SK-N-SH treated with all-trans-retinoic acid at 6 μM for 48 hours (cell line): ENCODE results near the gene RETREG1.

Experiments used
- ARNTL ChIP-seq: fragments of 450-650 bp; formaldehyde crosslinking; IDR thresholded peaks from 2 replicates; pipeline ENCODE4 v1.5.0; 2020; ENCODE audit warnings: low read depth, mild to moderate bottlenecking, moderate library complexity, borderline replicate concordance
- BACH2 ChIP-seq: fragments of 250-450 bp; sonication (Bioruptor Pico); IDR thresholded peaks from 2 replicates; pipeline ENCODE4 v1.9.0; 2021; ENCODE audit warnings: mild to moderate bottlenecking, borderline replicate concordance
- OSR1 ChIP-seq: fragments of 250-450 bp; sonication (Bioruptor Pico); IDR thresholded peaks from 2 replicates; pipeline ENCODE4 v1.8.0; 2022; ENCODE audit warnings: moderate library complexity, mild to moderate bottlenecking, inconsistent platforms
- RARB ChIP-seq: fragments of 250-450 bp; sonication (Bioruptor Pico); IDR thresholded peaks from 2 replicates; pipeline ENCODE4 v1.8.0; 2021; ENCODE audit warnings: mild to moderate bottlenecking, moderate library complexity
- ZC3H10 ChIP-seq: fragments of 250-450 bp; sonication (Bioruptor Pico); IDR thresholded peaks from 2 replicates; pipeline ENCODE4 v1.5.1; 2021; ENCODE audit warnings: mild to moderate bottlenecking, moderate library complexity
- ZFP3 ChIP-seq: fragments of 250-450 bp; sonication (Bioruptor Pico); IDR thresholded peaks from 2 replicates; pipeline ENCODE4 v1.5.0; 2020; ENCODE audit warnings: mild to moderate bottlenecking, moderate library complexity
- ZFP30 ChIP-seq: fragments of 450-650 bp; formaldehyde crosslinking; IDR thresholded peaks from 2 replicates; pipeline ENCODE4 v1.5.0; 2022; ENCODE audit warnings: mild to moderate bottlenecking, moderate library complexity
- ZNF565 ChIP-seq: fragments of 450-650 bp; formaldehyde crosslinking; conservative IDR thresholded peaks from 2 replicates; pipeline ENCODE4 v1.5.0; 2020; ENCODE audit warnings: low read depth, mild to moderate bottlenecking, moderate library complexity
- ZNF70 ChIP-seq: fragments of 450-650 bp; formaldehyde crosslinking; IDR thresholded peaks from 2 replicates; pipeline ENCODE4 v1.5.0; 2020; ENCODE audit warnings: mild to moderate bottlenecking, moderate library complexity
- ZNF8 ChIP-seq: fragments of 450-650 bp; formaldehyde crosslinking; IDR thresholded peaks from 2 replicates; pipeline ENCODE4 v1.5.0; 2020; ENCODE audit warnings: mild to moderate bottlenecking, moderate library complexity
- TF ChIP-seq, protein P1 (sequence below): fragments of 250-450 bp; sonication (Bioruptor Pico); IDR thresholded peaks from 2 replicates; pipeline ENCODE4 v1.8.0; 2020; ENCODE audit warnings: mild to moderate bottlenecking, moderate library complexity, borderline replicate concordance
- TF ChIP-seq, protein P2 (sequence below): fragments of 250-450 bp; sonication (Bioruptor Pico); IDR thresholded peaks from 2 replicates; pipeline ENCODE4 v1.5.1; 2020; ENCODE audit warnings: low read depth, mild to moderate bottlenecking, moderate library complexity
- TF ChIP-seq, protein P3 (sequence below): fragments of 250-450 bp; sonication (Bioruptor Pico); IDR thresholded peaks from 2 replicates; pipeline ENCODE4 v1.5.0; 2020; ENCODE audit warnings: mild to moderate bottlenecking, moderate library complexity
- TF ChIP-seq, protein P4 (sequence below): fragments of 250-450 bp; sonication (Bioruptor Pico); IDR thresholded peaks from 2 replicates; pipeline ENCODE4 v1.8.0; 2021; ENCODE audit warnings: low read depth, mild to moderate bottlenecking, moderate library complexity, borderline replicate concordance

DNA sequence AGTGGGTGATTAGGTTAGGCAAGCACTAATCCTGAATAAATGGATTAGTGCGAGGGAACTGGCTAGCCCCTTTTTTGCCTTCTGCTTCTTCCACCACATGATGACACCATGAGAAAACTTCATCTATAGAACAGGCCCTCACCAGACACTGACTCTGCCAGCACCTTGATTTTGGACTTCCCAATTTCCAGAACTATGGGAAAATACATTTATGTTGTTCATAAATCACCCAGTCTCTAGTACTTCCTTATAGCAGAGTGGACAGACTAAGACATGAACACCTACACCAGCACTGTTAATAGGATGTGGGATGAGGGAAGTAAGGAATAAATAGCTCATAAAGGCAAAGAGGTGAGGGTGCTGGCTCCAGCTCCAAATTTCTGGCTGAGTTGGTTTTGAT, 152.6 kb downstream of the RETREG1 start:
- no peak for TF ChIP-seq ZC3H10 (CRISPR knock-in tag)
- TF ChIP-seq, protein P1, sequence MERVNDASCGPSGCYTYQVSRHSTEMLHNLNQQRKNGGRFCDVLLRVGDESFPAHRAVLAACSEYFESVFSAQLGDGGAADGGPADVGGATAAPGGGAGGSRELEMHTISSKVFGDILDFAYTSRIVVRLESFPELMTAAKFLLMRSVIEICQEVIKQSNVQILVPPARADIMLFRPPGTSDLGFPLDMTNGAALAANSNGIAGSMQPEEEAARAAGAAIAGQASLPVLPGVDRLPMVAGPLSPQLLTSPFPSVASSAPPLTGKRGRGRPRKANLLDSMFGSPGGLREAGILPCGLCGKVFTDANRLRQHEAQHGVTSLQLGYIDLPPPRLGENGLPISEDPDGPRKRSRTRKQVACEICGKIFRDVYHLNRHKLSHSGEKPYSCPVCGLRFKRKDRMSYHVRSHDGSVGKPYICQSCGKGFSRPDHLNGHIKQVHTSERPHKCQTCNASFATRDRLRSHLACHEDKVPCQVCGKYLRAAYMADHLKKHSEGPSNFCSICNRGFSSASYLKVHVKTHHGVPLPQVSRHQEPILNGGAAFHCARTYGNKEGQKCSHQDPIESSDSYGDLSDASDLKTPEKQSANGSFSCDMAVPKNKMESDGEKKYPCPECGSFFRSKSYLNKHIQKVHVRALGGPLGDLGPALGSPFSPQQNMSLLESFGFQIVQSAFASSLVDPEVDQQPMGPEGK (CRISPR knock-in tag) = no peak
- TF ChIP-seq ZFP30 (CRISPR knock-in tag) = no peak
- TF ChIP-seq ARNTL (CRISPR knock-in tag) = no peak
- TF ChIP-seq ZNF565 (CRISPR knock-in tag) = no peak
- TF ChIP-seq, protein P2, sequence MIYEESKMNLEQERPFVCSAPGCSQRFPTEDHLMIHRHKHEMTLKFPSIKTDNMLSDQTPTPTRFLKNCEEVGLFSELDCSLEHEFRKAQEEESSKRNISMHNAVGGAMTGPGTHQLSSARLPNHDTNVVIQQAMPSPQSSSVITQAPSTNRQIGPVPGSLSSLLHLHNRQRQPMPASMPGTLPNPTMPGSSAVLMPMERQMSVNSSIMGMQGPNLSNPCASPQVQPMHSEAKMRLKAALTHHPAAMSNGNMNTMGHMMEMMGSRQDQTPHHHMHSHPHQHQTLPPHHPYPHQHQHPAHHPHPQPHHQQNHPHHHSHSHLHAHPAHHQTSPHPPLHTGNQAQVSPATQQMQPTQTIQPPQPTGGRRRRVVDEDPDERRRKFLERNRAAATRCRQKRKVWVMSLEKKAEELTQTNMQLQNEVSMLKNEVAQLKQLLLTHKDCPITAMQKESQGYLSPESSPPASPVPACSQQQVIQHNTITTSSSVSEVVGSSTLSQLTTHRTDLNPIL (CRISPR knock-in tag) = no peak
- TF ChIP-seq ZFP3 (CRISPR knock-in tag) = no peak
- TF ChIP-seq BACH2 = no peak
- TF ChIP-seq OSR1 (CRISPR knock-in tag) = no peak
- TF ChIP-seq ZNF70 (CRISPR knock-in tag) = no peak
- no peak for TF ChIP-seq ZNF8 (CRISPR knock-in tag)
- TF ChIP-seq, protein P3, sequence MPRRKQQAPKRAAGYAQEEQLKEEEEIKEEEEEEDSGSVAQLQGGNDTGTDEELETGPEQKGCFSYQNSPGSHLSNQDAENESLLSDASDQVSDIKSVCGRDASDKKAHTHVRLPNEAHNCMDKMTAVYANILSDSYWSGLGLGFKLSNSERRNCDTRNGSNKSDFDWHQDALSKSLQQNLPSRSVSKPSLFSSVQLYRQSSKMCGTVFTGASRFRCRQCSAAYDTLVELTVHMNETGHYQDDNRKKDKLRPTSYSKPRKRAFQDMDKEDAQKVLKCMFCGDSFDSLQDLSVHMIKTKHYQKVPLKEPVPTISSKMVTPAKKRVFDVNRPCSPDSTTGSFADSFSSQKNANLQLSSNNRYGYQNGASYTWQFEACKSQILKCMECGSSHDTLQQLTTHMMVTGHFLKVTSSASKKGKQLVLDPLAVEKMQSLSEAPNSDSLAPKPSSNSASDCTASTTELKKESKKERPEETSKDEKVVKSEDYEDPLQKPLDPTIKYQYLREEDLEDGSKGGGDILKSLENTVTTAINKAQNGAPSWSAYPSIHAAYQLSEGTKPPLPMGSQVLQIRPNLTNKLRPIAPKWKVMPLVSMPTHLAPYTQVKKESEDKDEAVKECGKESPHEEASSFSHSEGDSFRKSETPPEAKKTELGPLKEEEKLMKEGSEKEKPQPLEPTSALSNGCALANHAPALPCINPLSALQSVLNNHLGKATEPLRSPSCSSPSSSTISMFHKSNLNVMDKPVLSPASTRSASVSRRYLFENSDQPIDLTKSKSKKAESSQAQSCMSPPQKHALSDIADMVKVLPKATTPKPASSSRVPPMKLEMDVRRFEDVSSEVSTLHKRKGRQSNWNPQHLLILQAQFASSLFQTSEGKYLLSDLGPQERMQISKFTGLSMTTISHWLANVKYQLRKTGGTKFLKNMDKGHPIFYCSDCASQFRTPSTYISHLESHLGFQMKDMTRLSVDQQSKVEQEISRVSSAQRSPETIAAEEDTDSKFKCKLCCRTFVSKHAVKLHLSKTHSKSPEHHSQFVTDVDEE = no peak
- TF ChIP-seq, protein P4, sequence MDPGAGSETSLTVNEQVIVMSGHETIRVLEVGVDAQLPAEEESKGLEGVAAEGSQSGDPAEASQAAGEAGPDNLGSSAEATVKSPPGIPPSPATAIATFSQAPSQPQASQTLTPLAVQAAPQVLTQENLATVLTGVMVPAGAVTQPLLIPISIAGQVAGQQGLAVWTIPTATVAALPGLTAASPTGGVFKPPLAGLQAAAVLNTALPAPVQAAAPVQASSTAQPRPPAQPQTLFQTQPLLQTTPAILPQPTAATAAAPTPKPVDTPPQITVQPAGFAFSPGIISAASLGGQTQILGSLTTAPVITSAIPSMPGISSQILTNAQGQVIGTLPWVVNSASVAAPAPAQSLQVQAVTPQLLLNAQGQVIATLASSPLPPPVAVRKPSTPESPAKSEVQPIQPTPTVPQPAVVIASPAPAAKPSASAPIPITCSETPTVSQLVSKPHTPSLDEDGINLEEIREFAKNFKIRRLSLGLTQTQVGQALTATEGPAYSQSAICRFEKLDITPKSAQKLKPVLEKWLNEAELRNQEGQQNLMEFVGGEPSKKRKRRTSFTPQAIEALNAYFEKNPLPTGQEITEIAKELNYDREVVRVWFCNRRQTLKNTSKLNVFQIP (CRISPR knock-in tag) = no peak
- TF ChIP-seq RARB = no peak
